AG09309 (cell line): Measurements from ENCODE around the gene TRAPPC2L.
"Not testable (repeated sequence)": the region's sequence is repeated elsewhere in the genome, so short reads cannot be mapped to it uniquely, and the experiment has no call there.

Experiments used
- DNase-seq: peaks from one replicate; pipeline ENCODE4 v3.0.0-alpha.2; 2010; ENCODE audit warnings: low read depth
- H3K4me3 ChIP-seq: 2 replicates; pipeline ENCODE4 v1.5.1; 2011; ENCODE audit warnings: mild to moderate bottlenecking, low read depth, low read length, moderate library complexity; ENCODE audit not compliant: control insufficient read depth
- TF ChIP-seq, protein P1 (sequence below): IDR thresholded peaks from 2 replicates; pipeline ENCODE4 v1.5.1; 2011; ENCODE audit warnings: mild to moderate bottlenecking, low read depth, low read length, inconsistent platforms; ENCODE audit not compliant: insufficient read depth, control insufficient read depth; ENCODE audit errors: missing control alignments

The TRAPPC2L gene

DNA sequence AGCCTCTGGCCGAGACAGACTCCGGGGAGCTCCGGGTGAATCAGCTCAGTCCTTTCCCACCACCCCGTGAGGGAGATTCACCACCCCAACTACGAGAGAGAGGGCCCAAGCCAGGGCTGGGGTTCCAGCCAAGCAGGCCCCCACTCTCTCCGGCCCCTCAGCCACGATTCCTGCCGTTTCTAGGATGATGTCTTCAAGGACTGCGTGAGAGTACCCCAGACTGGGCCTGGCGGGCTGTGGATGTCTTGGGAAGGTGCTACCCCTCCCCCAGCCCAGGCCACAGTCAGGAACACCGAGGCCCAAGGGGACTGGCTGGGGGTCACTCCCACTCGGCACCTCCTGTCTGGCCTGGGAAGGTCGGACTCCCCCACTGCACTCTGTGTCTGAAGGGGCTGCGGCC is 31.1 kb downstream of the TRAPPC2L start:
- no peak for DNase-seq
- H3K4me3 ChIP-seq = no peak overlapping the region
- TF ChIP-seq, protein P1, sequence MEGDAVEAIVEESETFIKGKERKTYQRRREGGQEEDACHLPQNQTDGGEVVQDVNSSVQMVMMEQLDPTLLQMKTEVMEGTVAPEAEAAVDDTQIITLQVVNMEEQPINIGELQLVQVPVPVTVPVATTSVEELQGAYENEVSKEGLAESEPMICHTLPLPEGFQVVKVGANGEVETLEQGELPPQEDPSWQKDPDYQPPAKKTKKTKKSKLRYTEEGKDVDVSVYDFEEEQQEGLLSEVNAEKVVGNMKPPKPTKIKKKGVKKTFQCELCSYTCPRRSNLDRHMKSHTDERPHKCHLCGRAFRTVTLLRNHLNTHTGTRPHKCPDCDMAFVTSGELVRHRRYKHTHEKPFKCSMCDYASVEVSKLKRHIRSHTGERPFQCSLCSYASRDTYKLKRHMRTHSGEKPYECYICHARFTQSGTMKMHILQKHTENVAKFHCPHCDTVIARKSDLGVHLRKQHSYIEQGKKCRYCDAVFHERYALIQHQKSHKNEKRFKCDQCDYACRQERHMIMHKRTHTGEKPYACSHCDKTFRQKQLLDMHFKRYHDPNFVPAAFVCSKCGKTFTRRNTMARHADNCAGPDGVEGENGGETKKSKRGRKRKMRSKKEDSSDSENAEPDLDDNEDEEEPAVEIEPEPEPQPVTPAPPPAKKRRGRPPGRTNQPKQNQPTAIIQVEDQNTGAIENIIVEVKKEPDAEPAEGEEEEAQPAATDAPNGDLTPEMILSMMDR = no peak

DNA sequence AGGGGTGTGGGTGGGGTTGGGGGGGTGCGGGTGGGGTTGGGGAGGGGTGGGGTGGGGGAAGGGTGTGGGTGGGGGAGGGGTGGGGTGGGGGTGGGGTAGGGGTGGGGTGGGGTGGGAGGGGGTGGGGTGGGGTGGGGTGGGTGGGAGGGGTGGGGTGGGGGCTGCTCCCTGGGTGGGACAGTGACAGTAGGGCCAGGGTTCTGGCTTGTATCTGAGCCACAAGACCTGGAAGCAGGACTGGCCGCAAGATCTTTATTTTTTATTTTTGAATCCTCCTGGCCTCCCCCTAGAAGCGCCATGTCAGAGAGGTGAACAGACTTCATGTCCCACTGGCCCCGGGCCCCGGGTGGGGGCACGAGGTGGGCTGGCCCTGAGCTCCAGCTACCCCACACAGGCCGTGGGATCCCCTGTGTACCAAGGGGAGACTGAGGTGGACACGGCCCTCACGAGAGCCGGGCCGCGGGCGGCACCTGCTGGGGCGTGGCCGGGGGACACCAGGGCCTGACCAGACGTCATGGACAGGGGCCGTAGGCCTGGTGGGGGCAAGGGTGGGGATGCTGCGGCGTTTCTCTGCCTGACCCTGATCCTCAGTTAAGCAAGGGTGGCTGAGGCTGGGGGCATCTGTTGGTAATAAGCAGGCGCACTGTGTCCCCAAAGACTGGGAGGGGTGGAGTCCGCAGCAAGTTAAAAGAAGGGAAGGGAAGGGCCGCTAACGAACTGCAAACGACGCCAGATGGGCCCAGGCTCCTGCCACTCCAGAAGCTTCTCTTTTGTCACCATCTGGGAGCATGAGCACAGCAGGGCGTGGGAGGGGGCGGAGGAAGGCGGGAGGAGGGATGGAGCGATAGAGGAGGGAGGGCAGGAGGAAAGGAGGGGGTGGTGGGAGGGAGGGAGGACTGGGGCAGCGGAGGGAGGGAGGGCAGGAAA is 31.8 kb downstream of the TRAPPC2L start:
- TF ChIP-seq, protein P1 = no peak
- no peak for DNase-seq
- no peak overlapping the region for H3K4me3 ChIP-seq

DNA sequence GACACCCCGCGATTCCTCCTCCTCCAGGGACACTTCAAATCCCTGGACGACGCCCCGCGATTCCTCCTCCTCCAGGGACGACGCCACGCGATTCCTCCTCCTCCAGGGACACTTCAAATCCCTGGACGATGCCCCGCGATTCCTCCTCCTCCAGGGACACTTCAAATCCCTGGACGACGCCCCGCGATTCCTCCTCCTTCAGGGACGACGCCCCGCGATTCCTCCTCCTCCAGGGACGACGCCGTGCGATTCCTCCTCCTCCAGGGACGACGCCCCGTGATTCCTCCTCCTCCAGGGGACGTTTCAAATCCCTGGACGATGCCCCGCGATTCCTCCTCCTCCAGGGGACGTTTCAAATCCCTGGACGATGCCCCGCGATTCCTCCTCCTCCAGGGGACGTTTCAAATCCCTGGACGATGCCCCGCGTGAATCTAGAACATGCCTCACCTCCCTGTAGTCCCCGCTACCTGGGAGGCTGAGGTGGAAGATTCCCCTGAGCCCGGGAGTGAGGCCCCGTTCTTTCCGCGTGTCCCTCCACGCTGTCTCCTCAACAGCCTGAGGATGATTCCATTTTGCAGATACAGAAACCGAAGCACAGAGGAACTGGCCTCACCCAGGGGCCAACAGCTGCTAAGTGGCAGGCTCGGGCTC is 32.9 kb downstream of the TRAPPC2L start:
- not testable (repeated sequence) for H3K4me3 ChIP-seq, DNase-seq

DNA sequence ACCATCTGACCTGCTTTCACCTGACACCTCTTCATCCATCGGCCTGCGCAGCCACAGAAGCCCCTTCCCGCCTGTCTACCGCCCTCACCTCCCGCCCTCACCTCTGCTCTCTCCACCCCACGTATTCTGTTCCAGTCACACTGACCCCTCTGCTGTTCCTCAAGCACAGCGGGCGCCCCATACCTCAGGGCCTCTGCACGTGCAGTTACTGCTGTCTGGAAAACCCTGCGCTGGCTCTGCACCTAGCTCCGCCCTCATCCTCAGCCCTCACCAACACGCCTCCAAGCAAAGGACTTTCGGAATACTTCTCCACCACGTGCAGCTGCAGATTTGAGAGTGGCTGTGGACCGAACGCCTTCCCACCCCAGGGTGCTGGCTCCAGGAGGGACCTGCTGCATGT is 34.2 kb downstream of the TRAPPC2L start:
- no peak for DNase-seq
- TF ChIP-seq, protein P1 = no peak
- H3K4me3 ChIP-seq = no peak overlapping the region

DNA sequence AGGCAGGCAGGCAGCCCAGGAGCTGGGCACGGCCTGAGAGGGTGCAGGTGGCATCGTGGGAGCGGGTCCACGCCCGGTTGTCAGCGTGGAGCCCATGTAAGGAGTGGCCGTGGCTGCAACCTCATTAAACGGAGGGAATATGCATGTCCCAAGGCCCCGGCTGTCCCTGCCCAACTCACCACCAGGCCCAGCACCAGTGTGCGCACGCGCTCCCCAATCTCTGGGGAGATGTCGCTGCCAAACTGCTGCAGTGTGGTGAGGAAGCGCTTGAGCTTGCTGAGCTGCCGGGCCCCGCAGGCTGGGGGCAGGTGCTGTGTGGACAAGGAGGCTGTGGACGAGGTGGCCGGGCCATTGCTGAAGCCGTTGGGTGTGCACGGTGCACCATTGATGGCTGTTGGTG is 35.1 kb downstream of the TRAPPC2L start:
- no peak for DNase-seq
- TF ChIP-seq, protein P1 = no peak
- no peak overlapping the region for H3K4me3 ChIP-seq

DNA sequence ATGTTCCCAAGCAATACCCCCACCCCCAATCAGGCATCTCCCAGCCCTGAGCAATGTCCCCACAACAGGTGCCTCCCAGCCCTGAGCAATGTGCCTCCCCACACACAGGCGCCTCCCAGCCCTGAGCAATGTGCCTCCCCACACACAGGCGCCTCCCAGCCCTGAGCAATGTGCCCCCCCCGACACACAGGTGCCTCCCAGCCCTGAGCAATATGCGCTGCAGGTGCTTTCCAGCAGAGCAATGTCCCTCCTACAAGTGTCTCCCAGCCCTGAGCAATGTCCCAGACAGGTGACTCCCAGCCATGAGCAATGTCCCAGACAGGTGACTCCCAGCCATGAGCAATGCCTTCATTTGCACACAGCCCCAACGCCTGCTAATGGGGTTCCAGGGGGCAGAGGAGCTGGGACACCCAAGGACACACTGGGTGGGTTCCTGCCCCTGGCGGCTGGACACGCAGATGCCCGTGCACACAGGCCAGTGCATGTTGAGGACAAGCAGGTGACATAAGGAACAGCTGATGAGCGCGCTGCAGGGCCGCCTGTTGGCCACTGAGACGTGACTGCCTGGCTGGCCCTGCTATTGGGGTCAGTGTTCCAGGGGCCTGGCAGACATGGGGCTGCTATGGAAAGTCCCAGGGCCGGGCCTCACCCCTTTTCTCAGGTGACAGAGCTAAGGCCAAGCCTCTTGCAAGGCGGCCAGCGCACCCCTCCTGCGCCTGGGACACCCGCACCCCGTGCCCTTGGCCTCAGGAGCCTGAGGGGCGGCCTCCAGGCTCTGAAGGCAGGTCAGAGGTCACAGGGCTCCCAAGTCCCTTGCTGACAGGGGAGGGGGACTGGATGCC is 36.4 kb downstream of the TRAPPC2L start:
- TF ChIP-seq, protein P1 = no peak
- no peak for DNase-seq
- no peak overlapping the region for H3K4me3 ChIP-seq

DNA sequence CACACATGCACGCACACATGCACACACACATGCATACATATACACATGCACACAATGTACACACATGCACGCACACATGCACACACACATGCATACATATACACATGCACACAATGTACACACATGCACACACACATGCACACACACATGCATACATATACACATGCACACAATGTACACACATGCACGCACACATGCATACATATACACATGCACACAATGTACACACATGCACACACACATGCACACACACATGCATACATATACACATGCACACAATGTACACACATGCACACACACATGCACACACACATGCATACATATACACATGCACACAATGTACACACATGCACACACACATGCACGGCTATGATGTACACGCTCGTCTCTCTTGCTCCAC is 37.3 kb downstream of the TRAPPC2L start:
- H3K4me3 ChIP-seq, DNase-seq: not testable (repeated sequence)
